NCI-H1105 treated with DMSO at 0.1 percent for 48 hours (cell line): ENCODE data around the gene PLPPR4.
A peak's percentile ranks its signal among the peaks of the same experiment; 100 is the strongest.
"Not testable (repeated sequence)": the region's sequence is repeated elsewhere in the genome, so short reads cannot be mapped to it uniquely, and the experiment has no call there.

Source experiments
- DNase-seq: peaks from one replicate; lab custom pipeline; 2025; lab: John Stamatoyannopoulos, UW

The PLPPR4 gene

DNA sequence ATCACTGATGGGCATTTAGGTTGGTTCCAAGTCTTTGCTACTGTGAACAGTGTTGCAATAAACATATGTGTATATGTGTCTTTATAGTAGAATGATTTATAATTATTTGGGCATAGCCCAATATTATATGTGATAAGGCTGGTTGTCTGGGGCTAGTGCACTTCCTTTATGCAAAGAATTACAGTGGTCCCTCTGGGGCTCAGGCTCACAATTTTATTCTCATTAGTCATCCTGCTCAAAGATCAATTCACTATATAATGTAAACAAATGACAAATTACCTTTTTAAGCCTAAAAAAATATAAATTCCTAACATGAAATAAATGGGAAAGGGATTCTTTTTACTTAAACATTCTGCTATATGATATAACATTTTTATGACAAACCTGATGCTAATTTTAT, 5.0 kb downstream of the PLPPR4 start:
- DNase-seq: no peak

DNA sequence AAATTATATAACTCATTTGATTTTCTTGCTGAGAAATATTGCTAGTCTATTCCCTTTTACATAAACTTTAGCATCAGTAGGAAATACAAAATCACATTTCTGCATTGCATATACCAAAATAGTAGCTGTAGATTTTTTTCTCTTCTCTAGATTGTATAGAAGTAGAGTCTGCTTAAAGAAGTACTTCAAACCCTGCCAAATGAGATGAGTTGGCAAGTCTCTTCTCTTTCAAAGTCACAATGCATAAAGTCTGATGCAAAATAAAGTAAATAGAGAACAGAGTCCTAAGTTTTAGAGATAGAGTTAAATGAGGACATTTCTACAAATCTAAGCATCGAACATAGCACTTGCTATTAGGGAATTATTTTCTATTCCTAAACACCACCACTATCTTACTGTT, 6.4 kb downstream of the PLPPR4 start:
- DNase-seq: no peak

DNA sequence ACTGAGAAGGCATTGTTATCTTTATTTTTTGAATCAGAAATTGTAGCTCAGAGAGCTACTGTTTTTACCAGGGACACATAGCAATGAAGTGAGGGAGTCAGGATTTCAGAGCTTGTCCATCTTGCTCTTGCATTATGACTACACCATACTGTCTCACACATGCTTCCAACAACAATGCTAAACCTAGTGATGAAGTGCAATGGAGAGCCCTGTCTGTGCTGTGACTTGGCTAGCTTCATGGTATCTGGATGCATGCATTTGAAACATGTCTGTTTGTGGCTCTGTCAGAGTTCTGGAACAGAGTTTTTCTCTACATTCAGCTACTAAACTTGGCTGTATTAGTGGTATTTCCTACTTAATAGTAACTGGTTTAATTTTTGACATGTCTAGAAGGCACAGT, 7.0 kb downstream of the PLPPR4 start:
- DNase-seq: no peak

DNA sequence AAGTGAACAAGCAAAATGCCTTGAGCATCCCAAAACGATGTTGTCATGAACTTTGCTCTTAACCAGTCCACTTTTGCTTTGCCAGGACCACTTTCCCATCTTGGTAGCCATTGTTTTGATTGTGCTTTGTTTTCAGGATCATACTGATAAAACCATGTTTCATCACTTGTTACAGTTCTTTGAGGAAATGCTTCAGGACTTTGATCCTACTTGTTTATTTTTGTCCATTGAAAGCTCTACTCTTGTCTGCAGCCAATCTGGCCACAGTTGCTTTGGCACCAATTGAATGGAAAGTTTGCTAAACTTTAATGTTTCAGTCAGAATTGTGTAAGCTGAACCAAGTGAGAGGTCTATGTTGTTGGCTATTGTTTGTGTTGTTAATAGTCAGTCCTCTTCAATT, 12.8 kb downstream of the PLPPR4 start:
- DNase-seq: no peak

DNA sequence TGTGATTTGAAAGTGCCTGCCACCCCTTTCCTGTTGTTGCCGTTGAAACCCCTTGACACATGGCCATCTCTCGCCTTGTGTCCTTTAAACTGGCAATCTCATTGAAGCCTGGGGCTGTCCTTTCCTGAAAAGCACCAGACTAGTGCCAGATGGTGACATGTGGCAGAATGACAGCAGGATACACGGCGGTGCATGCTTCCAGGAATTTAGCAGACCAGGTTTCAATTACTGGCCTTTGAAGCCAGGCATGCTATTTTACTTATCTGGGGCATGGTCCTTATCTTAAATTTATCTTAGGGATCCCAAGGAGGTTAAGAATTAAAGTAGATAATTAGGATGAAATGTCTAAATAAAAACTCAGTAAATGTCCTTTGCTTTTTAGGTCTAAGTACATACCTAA, 15.2 kb downstream of the PLPPR4 start:
- no peak for DNase-seq

DNA sequence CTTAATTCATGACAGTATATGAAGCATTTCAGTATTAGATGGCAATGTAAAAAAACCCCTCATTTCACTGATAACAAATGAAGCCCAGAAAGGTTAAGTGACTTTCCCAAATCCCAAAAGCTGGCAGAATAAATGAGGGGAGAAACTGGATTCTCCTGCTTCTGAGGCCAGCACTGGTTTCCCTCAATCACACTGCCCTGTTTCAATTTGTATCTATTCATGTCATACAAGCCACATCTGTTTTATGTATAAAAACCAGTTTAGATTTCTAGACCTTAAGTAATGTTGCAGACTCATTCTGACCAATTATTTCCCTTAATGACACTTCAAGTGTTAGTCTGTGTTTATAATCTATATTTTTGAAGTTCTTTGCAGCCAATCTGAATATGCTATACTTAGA, 16.8 kb downstream of the PLPPR4 start:
- DNase-seq: no peak

DNA sequence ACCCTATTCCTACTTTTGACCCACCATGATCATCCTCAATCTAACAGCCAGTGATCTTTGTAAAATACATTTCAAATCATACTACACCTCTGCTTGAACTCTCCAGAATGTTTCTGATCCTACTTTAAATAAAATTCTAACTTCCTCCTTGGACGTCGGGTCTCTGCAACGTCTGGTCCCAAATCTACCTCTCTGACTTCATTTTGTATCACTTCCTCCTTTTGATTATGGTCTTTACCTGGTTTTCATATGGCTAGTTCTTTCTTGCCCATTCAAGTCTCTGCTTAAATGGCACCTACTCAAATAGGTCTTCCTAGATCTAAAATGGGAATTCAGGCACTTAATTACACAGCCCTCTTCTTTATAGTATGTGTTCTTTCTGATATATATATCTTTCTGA, 18.2 kb downstream of the PLPPR4 start:
- DNase-seq: no peak

DNA sequence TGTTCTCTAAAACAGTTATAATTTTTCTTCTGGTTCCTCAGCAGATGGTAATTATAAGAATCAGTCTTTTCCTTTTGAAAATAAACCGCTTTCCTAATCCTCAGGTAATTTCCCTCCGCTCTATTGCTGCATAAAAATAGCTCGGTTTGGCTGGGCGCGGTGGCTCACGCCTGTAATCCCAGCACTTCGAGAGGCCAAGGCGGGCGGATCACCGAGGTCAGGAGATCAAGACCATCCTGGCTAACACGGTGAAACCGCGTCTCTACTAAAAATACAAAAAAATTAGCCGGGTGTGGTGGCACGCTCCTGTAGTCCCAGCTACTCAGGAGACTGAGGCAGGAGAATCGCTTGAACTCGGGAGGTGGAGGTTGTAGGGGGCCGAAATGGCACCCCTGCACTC, 19.2 kb downstream of the PLPPR4 start:
- not testable (repeated sequence) for DNase-seq

DNA sequence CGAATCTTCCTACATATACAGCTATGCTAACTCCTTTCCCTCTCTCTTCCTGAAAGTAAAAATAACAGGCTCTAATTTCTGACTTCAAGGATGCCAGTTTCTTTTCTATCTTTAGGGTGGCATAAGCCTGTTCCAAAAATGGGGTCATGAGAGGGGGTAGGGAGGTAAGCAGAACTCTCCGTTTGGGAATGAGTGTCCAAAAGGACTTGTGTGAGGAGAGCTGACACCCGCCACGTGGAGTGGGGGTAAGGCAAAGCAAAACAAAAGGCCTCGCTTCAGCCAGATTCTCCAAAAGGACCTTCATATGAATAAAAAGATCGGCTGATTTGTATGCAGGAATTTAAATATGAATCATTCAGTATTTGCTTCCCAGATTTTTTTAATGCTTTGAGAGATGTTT, 28.6 kb downstream of the PLPPR4 start:
- no peak for DNase-seq

DNA sequence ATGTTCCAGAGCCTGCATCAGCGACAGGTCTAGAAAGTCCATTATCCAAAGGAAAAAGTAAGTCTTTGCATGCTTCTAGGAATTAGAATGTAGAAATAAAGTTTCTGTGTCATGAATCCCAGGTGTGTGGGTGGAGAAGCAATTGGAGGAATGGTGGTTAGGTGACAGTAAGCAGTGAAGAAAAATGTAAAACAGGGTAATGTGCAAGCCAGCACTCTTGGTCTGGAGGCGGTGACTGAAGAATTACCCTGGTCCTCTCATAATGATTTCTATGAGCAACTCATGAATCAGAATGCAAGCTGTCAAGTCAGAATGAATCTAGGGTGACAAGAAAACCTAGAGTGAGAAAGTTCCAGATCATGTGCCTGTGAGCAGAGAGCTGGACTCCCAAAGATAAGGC, 33.6 kb downstream of the PLPPR4 start:
- DNase-seq: no peak

DNA sequence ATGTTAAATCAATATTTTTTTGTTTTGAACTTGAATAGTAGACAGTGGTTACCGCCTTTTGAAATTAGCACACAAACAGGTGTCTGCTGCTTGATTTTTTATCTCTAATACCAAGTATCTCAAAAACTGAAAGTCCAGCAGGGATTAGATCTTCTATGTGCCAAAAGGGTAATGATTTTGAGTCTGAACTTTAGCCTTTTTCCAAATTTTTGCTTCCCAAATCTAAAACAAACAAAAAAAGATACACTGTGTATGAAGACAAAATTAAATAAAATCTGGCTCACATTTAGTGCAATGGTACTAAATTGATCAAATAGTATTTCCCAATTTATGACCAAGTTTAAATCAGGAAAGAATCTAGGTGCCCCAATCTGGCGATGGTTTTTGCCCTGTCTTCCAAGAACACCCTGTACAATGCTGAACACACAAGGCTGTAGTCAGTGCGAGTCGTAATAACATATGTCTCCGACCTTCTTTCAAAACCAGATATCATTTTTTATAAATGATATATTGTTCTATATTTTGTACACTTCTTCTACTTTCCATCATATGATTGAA, 40.5 kb downstream of the PLPPR4 start:
- no peak for DNase-seq

DNA sequence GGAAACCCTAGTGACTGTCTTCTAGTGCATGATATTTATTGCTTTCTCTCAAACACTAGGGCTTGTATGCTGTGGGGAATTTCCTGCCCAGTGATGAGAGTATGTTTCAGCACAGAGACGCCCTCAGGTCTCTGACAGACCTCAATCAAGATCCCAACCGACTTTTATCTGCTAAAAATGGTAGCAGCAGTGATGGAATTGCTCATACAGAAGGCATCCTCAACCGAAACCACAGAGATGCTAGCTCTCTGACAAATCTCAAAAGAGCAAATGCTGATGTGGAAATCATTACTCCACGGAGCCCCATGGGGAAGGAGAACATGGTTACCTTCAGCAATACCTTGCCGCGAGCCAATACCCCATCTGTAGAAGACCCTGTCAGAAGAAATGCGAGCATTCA, 41.3 kb downstream of the PLPPR4 start:
- no peak for DNase-seq

DNA sequence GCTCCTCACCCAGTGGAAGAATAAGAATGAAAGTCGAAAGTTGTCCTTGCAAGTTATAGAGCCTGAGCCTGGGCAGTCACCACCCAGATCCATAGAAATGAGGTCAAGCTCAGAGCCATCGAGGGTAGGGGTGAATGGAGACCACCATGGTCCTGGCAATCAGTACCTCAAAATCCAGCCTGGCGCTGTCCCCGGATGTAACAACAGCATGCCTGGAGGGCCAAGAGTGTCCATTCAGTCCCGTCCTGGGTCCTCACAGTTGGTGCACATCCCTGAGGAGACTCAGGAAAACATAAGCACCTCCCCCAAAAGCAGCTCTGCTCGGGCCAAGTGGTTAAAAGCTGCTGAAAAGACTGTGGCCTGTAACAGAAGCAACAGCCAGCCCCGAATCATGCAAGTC, 41.8 kb downstream of the PLPPR4 start:
- no peak for DNase-seq

DNA sequence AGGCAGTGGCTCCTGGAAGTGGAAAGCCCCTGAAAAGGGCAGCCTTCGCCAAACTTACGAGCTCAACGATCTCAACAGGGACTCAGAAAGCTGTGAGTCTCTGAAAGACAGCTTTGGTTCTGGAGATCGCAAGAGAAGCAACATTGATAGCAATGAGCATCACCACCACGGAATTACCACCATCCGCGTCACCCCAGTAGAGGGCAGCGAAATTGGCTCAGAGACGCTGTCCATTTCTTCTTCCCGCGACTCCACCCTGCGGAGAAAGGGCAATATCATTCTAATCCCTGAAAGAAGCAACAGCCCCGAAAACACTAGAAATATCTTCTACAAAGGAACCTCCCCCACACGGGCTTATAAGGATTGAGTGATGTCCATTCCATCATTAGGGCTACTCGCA, 42.4 kb downstream of the PLPPR4 start:
- DNase-seq: no peak

DNA sequence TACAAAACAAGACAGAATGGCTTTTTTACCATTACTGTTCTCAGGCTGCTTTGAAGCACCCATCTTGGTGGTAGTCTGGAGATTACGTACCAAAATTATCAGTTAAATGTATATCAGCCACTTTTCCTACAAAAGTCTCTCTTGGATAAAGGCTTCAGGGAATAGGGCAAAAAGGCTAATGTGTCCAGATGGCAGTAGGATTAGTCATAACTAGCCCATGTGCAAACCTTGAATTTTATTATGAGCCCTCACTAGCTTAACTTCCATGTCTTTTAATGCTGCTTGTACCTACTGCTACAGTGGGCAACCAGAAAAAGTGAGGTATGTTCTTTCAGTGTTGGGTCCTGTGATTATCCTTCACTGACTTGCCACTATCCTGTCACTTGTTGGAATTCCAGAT, 51.0 kb downstream of the PLPPR4 start:
- no peak for DNase-seq

DNA sequence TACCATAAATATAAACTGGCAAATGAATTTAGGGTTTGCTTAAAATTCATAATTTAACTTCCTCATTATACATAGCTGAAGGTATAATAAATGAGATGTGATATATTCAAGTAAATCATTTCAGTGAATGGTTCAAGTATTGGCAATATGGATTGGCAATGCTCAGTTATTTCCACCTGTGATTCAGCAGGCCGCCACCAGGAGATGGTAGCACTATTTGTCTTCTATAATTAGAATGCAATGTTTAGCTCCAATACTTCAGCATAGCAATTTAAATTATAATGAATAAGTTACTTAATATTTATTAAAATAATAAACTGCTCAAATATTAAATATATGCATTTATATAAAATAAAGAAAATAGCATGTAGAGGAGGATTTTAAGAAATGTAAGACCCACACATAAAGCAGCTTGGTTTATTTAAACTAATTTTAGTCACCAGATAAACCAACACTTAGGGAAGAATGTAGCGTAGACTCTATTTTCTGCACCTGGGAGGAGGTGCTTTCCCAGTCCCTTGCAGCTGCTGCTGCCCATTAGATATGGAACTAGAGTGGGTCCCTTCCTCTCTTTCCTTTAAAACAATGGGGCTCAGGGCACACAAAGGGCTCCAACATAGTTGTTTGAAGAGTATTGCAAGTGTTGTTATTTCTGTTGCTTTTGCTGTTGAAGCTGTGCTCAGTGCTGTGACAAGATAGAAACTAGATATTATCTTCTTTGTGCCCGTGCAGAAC, 62.1 kb downstream of the PLPPR4 start:
- no peak for DNase-seq

DNA sequence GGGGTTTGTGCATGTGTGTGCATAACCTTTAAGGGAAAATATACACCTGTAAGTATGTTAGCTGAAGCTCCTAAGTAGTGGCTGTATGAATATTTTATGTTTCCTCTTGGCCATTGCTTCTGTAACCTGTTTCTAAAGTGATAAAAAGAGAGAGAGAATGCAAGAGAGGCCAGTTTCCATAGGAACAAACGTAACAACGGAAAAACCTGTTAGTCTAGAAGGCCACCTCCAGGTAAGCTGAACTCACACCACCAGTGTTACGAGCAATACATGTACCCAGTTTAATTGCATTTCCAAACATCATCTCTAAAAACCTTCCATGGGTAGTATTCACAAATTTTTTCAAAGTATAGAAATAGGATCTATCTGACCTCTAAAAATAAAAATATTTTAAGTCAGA, 63.1 kb downstream of the PLPPR4 start:
- DNase-seq: peak; percentile 36

DNA sequence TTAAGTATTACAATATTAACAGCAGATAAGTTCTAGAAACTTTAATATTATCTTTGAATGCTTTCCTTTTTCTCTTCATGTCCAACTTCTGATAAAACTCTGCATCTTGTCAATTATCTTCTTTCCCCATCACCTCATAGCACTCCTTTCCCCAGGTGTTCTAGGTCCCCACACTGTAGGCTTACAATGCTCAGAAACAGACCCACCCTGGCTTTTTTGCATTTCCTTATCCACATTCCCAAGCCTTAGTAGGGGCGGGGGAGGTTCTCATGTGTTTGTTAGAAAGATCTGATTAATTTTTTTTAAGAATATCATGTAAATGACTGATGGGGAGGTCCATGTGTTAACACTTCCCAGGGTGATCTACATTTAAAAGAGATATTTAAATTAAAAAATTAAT, 63.9 kb downstream of the PLPPR4 start:
- no peak for DNase-seq

DNA sequence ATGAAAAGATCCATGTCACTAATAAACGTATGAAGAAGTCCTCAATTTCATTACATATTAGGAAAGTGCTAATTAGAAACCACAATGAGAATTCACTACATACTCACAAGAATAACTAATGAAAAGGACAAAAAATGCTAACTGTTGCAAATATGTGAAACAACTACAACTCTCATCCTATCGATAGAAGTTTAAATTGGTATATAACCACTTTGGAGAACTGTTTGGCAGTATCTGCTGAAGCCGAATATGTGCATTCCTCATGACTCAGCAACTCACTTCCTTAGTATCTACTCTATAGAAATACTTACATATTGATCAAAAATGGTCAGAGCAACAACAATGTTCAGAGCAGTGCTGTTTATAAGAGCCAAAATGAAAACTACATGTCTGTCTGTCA, 66.8 kb downstream of the PLPPR4 start:
- DNase-seq: no peak

DNA sequence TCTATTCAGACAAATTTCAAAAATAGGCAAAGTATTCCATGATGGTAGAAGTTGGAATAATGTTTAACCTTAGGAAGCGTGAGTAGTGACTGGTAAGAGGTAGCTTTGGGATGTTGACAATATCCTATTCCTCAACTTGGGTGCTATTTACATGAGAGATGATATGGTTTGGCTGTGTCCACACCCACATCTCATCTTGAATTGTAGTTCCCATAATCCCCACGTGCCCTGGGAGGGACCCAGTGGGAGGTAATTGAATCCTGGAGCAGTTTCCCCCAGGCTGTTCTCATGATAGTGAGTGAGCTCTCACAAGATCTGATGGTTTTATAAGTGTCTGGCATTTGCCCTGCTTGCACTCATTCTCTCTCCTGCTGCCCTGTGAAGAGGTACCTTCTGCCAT, 67.3 kb downstream of the PLPPR4 start:
- no peak for DNase-seq

DNA sequence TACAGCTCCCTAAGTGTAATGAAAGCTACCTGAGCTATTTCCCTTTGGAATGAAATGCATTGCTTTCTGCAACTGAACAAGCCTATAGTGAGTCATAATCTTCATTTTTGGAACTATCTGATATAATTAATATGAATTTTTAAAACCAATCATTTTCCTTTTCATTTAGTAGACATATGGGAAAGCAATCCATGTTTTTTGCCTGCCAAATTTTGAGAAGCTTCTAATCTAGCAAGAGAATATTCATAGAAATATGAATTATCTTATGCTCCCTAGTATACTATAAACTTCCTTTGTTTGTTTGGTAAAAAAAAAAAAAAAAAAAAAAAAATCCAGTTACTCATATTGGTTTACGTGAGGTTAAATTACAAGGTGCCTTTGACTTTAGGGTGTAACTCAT, 68.3 kb downstream of the PLPPR4 start:
- DNase-seq: no peak

DNA sequence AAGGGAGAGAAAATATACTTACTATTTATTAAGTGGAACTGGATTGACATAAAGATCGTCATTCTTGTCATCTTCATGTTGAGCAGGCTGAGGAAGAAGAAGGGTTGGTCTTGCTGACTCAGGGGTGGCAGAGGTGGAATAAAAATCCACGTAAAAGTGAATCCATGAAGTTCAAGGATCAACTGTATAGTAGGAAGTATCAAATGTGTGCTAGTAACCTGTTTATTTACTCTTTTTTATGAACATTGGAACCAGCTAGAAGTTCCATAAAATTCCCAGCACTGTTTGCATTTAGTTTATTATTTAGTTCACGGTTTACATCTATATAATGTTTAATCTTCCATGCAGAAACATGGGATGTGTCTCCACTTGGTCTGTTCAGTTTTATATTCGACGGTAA, 70.7 kb downstream of the PLPPR4 start:
- DNase-seq: no peak

DNA sequence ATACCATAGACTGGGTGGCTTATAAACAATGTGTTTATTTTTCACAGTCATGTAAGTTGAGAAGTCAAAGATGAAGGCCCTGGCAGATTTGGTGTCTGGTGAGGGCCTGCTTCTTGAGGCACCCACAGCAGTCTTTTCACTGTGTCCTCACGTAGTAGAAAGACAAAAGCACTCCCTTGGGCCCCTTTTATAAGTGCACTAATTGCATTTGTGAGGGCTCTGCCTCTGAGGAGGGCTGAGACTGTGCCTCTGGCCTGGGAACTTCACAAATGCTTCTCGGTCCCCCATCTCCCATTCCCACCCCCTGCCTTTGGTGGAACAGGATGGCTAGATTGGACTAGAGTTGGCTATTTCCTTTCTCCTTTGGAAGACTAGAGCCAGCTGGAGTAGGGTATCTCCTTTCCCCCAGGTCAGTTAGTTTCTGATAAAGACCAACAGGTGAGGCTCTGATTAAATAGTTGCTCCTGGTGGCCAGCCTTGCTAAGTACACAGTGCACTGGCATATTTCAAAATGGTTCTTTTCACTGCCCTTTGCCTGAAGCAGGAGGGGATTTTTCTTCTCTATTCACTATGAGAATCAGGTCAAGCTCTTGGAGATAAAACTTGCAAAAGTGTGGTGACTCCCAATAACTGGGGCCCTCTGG, 82.9 kb downstream of the PLPPR4 start:
- DNase-seq: no peak
